Prostate gland (tissue), 2 donors: ENCODE data around the gene UTS2B. TPM values are rescaled to one million over a fixed set of nuclear protein-coding genes. Genes with fewer than 3 reads are reported as not detected.

ENCODE experiments used
- DNase-seq: peaks from one replicate; pipeline ENCODE4 v3.0.0-alpha.2; 2019; ENCODE audit warnings: low spot score
- H3K27ac ChIP-seq, 2 donors: fragments of 200-600 bp; sonication (generic); 2 replicates each; pipeline ENCODE4 v1.5.1; 2017 to 2019
- H3K27me3 ChIP-seq: fragments of 200-600 bp; sonication (generic); replicated peaks from 2 replicates; pipeline ENCODE4 v1.5.1; 2019; ENCODE audit not compliant: insufficient read depth
- H3K36me3 ChIP-seq, 2 donors: fragments of 200-600 bp; sonication (generic); 1 replicate in 1 of 2; 2 replicates in 1 of 2; pipeline versions ENCODE4 v1.5.1 to v1.8.1; 2017 to 2019
- H3K4me1 ChIP-seq: fragments of 200-600 bp; sonication (generic); replicated peaks from 2 replicates; pipeline ENCODE4 v1.5.1; 2019
- H3K4me3 ChIP-seq, 2 donors: fragments of 200-600 bp; sonication (generic); 2 replicates each; pipeline ENCODE4 v1.5.1; 2017 to 2019
- H3K9me3 ChIP-seq: fragments of 200-600 bp; sonication (generic); 2 replicates; pipeline ENCODE4 v1.5.1; 2017
- CTCF ChIP-seq, 4 experiments: fragments of 200-600 bp in 2 of 4; fragments of 450-650 bp in 2 of 4; sonication (generic) in 2 of 4; IDR thresholded peaks; 1 replicate in 3 of 4; 2 replicates in 1 of 4; pipeline ENCODE4 v1.5.1; 2016 to 2019; ENCODE audit warnings: antibody characterized with exemption in 4 of 4, mild to moderate bottlenecking in 2 of 4, moderate library complexity in 2 of 4
- POLR2A ChIP-seq: fragments of 450-650 bp; IDR thresholded peaks from one replicate; pipeline ENCODE4 v1.6.1; 2016; ENCODE audit warnings: antibody characterized with exemption, mild to moderate bottlenecking
- POLR2AphosphoS5 ChIP-seq: sonication (generic); formaldehyde crosslinking; IDR thresholded peaks from one replicate; pipeline ENCODE4 v1.6.1; 2017; ENCODE audit warnings: antibody characterized with exemption
- WGBS: methylation state at CpG from one replicate; pipeline ENCODE4 v1.1.5; 2018; 5-methylcytosine and 5-hydroxymethylcytosine counted together
- intact Hi-C: fragments of 100-400 bp; cut with DNase I; formaldehyde crosslinking; loops from one replicate; pipeline ENCODE4 v1.14.2; 2022
- total RNA-seq, 2 donors: library from RNA; depleted of rRNA; stranded (reverse); fragments of >200 nt; gene quantifications; one replicate each; pipeline ENCODE4 v1.1.0, GENCODE V29; 2016

Gene UTS2B
- total RNA-seq, 2 donors from 2014 or later, result 0.18 to 4.3 TPM

- no peak for DNase-seq
- Histone ChIP-seq H3K27me3 (no peaks in the 10 kb centered on the region), H3K4me3 (no peak overlapping the region), H3K27ac (no peak overlapping the region), H3K36me3 (no peaks in the 10 kb centered on the region), H3K4me1 (no peaks in the 10 kb centered on the region), H3K9me3 (no peaks in the 10 kb centered on the region)
- 63% methylated on average over 3 of the region's 3 CpGs for WGBS
- intact Hi-C loops, result no loop called here
- TF ChIP-seq POLR2A (no peak), CTCF (IDR thresholded peaks at IDR 0.05) (no peak), POLR2AphosphoS5 (no peak)
Observed at GRCh38 chr3:191263850-191264249, 66.5 kb downstream of the UTS2B start.

- Histone ChIP-seq H3K9me3 (no peaks in the 10 kb centered on the region), H3K36me3 (no peaks in the 10 kb centered on the region), H3K4me1 (no peaks in the 10 kb centered on the region), H3K27me3 (no peaks in the 10 kb centered on the region), H3K27ac (no peak overlapping the region), H3K4me3 (no peak overlapping the region)
- no peak for DNase-seq
- intact Hi-C loops, result no loop called here
- TF ChIP-seq CTCF (IDR thresholded peaks at IDR 0.05), result no peak
- TF ChIP-seq POLR2AphosphoS5, result peak; percentile 22
Observed at GRCh38 chr3:191263365-191263764, 67.0 kb downstream of the UTS2B start.

DNA sequence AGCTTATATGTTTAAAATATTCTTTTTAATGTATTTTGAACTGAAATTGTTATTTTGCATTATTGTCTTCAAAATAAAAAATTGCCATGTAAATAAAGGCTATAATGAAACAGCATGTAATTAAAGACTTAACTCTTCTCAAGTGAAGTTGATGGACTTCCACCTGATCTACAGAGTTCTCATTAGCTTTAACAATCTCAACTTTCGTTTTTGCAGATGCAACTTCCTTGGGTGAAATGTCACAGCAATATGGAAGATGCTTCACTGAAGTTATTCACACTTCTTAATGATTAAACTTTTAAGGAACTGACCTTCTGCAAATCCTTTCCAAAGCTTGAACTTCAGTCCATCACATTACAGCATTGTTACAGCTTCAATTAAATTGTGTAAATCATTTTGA, 67.7 kb downstream of the UTS2B start:
- DNase-seq, result no peak
- no peak for TF ChIP-seq POLR2AphosphoS5
- TF ChIP-seq CTCF (IDR thresholded peaks at IDR 0.05), result no peak
- no peak for TF ChIP-seq POLR2A
- H3K36me3 ChIP-seq, result no peaks in the 10 kb centered on the region
- WGBS, result 83% methylated on average over 1 of the region's 1 CpG
- H3K27ac ChIP-seq, result no peak overlapping the region
- H3K4me1 ChIP-seq, result no peaks in the 10 kb centered on the region
- H3K9me3 ChIP-seq, result no peaks in the 10 kb centered on the region
- no peaks in the 10 kb centered on the region for H3K27me3 ChIP-seq
- intact Hi-C loops, result no loop called here
- no peak overlapping the region for H3K4me3 ChIP-seq

GRCh38 chr3:191261304-191261638, 69.1 kb downstream of the UTS2B start:
- Histone ChIP-seq H3K27ac (no peak overlapping the region), H3K36me3 (no peaks in the 10 kb centered on the region), H3K27me3 (no peaks in the 10 kb centered on the region), H3K4me3 (no peak overlapping the region), H3K4me1 (no peaks in the 10 kb centered on the region), H3K9me3 (no peaks in the 10 kb centered on the region)
- TF ChIP-seq CTCF (IDR thresholded peaks at IDR 0.05) (no peak), POLR2A (no peak), POLR2AphosphoS5 (no peak)
- DNase-seq, result no peak
- intact Hi-C loops, result no loop called here

DNA sequence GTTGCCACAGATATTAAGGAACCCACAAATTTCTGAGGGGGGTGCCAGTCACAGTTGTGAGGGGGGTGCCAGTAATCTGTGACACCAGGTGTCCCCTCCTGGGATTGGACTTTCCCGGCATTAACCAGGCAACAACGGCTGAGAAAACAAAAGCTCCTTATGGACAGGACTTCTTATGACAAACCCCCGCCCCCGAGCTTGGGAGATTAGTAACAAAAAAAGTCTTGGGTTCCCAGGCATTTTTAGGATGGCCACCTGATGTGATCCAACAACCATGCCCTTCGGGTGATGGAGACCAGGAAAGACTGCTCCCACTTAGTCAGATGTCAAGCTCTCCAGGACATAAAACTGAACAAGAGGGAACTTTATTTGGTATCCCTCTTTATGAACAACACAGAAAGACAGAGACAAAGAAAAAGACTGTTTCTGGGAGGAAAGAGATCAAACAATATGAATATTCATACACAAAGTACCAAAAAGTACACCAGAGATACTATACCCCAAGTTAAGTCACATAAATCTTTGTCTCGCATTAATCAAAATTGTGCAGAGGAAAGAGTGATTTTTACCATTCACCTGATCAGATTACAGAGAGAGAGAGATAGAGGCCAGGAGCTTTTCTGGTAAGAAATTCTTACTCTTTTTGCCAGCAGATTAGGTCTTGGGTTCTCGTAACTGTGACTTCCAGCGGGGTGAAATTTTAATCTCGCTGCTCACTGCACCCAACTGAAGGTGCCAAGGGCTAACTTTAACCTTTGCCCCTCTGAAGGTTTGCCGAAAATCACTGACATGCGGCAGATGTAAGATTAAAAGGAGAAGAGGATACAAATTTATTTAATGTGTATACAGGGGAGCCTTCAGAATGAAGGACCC, 69.7 kb downstream of the UTS2B start:
- no peaks in the 10 kb centered on the region for H3K36me3 ChIP-seq
- no peaks in the 10 kb centered on the region for H3K27me3 ChIP-seq
- H3K9me3 ChIP-seq, result no peaks in the 10 kb centered on the region
- DNase-seq, result no peak
- 90% methylated on average over 11 of the region's 11 CpGs for WGBS
- H3K27ac ChIP-seq, result no peak overlapping the region
- H3K4me3 ChIP-seq, result no peak overlapping the region
- H3K4me1 ChIP-seq, result no peaks in the 10 kb centered on the region
- intact Hi-C loops, result no loop called here
- TF ChIP-seq CTCF (IDR thresholded peaks at IDR 0.05) (no peak), POLR2A (no peak), POLR2AphosphoS5 (no peak)
